GM12801 (cell line): ENCODE results near the gene DUSP8.

Source experiments
- TF ChIP-seq, protein P1 (sequence below): IDR thresholded peaks from one replicate; pipeline ENCODE4 v1.5.1; 2011; ENCODE audit warnings: control low read depth; ENCODE audit not compliant: insufficient read length; ENCODE audit errors: extremely low read depth

DUSP8 gene

DNA sequence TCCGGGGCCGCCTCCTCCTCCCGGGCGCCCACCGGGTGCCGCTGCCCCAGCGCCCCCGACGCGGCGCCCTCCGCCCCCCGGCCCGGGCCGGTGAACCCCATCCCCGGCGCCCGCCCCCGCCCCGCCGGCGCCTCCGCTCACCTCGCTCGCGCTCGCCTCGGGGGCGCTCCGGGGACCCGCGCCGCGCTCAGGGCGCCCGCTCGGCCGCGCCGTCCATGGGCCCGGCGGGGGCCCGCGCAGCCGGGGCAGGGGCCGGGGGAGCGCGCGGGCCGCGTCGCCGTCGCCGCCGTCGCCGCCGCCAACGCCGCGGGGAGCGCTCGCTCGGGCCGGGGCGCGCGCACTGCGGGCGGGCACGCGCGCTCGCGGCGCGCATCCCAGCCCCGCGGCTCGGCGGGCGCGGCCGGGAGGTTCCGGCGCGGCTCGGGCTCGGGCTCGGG, 293 bp downstream of the DUSP8 start:
- TF ChIP-seq, protein P1, sequence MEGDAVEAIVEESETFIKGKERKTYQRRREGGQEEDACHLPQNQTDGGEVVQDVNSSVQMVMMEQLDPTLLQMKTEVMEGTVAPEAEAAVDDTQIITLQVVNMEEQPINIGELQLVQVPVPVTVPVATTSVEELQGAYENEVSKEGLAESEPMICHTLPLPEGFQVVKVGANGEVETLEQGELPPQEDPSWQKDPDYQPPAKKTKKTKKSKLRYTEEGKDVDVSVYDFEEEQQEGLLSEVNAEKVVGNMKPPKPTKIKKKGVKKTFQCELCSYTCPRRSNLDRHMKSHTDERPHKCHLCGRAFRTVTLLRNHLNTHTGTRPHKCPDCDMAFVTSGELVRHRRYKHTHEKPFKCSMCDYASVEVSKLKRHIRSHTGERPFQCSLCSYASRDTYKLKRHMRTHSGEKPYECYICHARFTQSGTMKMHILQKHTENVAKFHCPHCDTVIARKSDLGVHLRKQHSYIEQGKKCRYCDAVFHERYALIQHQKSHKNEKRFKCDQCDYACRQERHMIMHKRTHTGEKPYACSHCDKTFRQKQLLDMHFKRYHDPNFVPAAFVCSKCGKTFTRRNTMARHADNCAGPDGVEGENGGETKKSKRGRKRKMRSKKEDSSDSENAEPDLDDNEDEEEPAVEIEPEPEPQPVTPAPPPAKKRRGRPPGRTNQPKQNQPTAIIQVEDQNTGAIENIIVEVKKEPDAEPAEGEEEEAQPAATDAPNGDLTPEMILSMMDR: no peak

DNA sequence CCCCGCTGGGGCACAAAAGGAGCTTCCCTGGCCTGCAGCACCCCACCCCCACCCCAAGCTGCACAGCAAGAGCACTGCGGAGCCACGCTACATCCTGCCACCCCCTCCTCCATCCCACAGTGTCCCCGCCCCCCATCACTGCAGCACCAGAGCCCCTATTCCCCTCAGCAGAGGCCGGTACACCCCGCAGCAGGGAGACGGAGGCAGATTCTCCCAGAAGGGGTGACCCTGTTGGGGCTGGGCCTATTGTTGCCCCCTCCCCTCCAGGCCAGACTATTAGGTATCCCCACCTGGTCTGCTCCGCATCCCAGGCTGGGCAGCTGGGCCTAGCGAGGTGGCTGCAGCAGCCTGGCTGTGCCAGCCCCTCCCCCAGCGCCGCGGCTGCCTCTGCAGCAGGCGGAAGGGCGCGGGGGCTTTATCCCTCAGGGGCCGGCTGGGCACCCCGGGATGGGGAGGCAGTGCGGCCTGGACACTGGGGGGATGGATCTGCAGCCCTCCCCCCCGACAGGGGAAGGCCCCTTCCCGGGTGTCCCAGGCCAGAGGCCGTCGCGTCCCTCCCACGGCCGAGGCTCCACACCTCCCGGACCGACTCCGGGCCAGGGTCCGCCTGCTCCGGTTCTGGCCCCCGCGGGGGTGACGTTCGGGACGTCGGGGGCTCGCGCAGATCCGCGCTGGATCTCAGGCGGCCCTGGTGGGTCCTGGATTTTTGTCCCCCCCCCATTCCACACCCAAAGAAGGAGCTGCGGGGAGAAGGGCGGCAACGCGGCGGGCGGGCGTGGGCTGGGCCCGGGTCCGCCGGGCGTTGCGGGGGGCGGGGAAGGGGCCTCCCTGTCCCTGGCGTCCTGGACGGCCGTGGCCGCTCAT, 943 bp downstream of the DUSP8 start:
- TF ChIP-seq, protein P1: no peak

DNA sequence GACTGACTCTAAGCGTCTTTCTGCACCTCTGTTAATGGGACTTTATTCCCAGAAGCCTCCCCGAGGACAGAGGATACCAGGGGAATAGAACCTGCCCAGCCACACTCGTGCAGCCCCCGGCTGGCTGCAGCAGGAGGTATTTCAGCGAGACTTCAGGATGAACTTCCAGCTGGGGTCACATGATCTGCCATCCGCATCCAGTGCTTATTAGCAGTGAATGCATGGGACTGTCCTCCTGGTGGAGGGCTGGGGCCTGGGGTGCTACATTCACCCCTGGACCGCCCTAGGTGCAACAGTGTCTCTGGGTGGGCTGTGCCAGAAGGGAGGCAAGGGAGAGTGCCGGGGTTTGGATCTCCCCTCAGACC, 1.6 kb downstream of the DUSP8 start:
- TF ChIP-seq, protein P1: no peak

DNA sequence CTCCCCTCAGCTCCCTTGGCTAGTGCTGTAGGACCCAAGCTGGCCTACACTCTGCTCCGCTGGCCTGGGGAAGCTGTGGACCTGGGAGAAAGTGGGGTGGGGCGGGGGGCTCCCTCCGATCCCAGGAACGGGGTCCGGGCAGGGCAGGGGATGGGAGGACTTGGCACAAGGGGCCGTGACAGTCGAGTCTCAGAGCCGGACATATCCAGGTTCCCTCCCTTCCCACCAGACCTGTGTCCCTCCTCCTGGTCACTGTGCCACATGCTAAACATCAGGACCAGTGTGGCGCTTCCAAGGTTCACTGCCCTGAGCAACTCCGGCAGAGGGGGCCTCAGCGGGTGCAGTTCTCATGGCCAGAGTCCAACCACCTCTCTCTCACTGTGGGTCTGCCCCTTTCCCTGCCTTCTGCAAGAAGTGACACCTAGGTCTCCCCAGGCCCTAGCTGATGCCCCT, 2.0 kb downstream of the DUSP8 start:
- TF ChIP-seq, protein P1: no peak

DNA sequence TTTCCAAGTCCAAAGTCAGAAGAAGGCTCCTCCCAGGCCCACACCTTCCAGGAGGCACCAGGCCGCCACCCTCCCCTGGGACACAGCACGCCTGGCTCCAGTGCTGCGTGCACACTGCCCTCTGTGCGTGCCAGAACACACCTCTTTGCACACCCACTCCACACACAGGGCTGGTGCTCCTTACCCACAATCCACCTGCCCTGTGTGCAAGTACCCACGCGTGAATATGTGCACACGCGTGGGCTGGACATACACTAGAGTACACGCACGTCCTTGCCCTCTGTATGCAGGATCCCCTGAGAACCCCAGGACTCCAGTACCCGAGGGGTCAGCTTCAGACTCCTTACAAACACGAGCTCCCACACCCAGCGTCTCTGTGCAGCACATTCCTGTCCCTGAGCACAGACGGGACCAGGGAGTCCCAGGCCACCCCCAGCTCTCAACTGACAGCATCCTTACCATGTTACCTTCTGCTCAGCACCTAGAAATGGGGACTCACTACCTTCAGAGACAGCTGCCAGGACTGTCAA, 2.8 kb downstream of the DUSP8 start:
- TF ChIP-seq, protein P1: no peak

DNA sequence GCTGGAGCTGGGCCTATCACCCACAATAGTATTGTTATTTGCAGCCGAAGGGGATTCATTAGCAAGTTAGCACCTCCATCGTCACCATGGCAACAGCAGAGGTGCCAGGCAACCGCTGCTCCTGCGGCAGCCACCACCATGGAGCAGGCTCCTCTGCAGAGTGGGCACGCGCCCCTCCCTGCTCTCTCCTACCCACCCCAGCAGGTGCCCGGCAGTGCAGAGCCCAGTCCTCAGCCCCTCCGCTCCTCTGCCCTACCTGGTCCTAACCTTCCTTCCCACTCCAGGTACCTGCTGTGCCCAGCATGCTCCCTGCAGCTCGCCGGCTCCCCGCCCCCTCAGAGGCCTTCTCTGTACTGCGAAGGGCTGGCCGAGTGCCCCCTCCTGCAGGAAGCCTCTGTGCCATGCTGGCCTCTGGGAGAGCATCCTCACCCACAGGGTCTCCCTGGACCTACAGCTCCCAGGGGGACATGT, 3.6 kb downstream of the DUSP8 start:
- TF ChIP-seq, protein P1: no peak

DNA sequence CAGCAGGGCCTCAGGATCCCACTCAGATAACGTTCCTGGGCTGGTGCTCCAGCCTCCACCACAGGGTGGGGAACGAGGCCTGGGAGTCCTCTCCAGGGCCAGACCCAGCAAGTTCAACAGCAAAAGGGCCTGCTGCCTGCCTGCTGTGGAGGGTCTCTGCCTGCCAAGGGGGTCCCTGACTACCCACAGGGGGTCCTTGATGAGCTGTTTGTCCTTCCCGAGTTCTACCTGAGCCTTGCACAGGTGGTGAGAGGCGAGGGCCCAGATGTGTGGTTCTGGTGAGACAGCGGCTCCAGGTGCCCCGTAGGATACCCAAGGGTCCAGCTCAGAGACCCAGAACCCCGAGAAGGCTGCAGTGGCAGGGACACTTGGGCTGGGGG, 4.4 kb downstream of the DUSP8 start:
- TF ChIP-seq, protein P1: no peak
